ENCODE data around the gene PPARD. TPM values are rescaled to one million over a fixed set of nuclear protein-coding genes. Genes with fewer than 3 reads are reported as not detected.
A peak's percentile ranks its signal among the peaks of the same experiment; 100 is the strongest.

The PPARD gene
- total RNA-seq, 3 donors from 2014 or later (not counting 1 experiment from before 2014, with no cell fraction given), result 14.4 to 20.4 (median 18.8) TPM

- Mint-ChIP-seq H3K9me3 (no peaks in the 10 kb centered on the region), H3K27me3 (ENCODE audit: low read depth in 2 of 2) (no peaks in the 10 kb centered on the region), H3K4me1 (peaks cover 19 to 49% of the 10 kb centered on the region in 2 donors), H3K36me3 (no peaks in the 10 kb centered on the region), H3K27ac (peak overlapping the region; percentile 82 to 90), H3K4me3 (no peak overlapping the region)
- intact Hi-C loops (cut with micrococcal nuclease), result loop anchor here (5.0 kb wide), 1 partner anchor 59 kb away; the partner anchor contains the start of gene FANCE
- no peak for TF ChIP-seq CTCF (IDR thresholded peaks at IDR 0.05)
- Histone ChIP-seq H3K27me3 (ENCODE audit: control insufficient read depth, insufficient read depth, low read length) (no peaks in the 10 kb centered on the region), H3K4me3 (ENCODE audit: low read length) (no peak overlapping the region), H3K36me3 (ENCODE audit: control insufficient read depth, insufficient read depth, low read length) (no peaks in the 10 kb centered on the region), H3K4me1 (ENCODE audit: control insufficient read depth, insufficient read depth, low read length) (peaks cover 31% of the 10 kb centered on the region), H3K27ac (ENCODE audit: low read length) (peak overlapping the region; percentile 57), H3K9me3 (ENCODE audit: control insufficient read depth, insufficient read depth, low read length) (no peaks in the 10 kb centered on the region)
- WGBS (ENCODE audit: insufficient coverage), result 92% methylated on average over 6 of the region's 6 CpGs
- ATAC-seq (no peak), DNase-seq (no peak)
These were observed 50.7 kb downstream of the PPARD start for GRCh38 chr6:35392773-35393672.

GRCh38 chr6:35396991-35397390 lies 54.6 kb downstream of the PPARD start:
- intact Hi-C loops (cut with micrococcal nuclease), result no loop called here
- no peak for DNase-seq
- no peaks in the 10 kb centered on the region for H3K27me3 Mint-ChIP-seq (ENCODE audit: low read depth in 2 of 2)
- no peak for TF ChIP-seq CTCF (IDR thresholded peaks at IDR 0.05)
- ATAC-seq, result no peak
- Histone ChIP-seq H3K4me3 (ENCODE audit: low read length) (no peak overlapping the region), H3K9me3 (ENCODE audit: control insufficient read depth, insufficient read depth, low read length) (no peaks in the 10 kb centered on the region), H3K36me3 (ENCODE audit: control insufficient read depth, insufficient read depth, low read length) (no peaks in the 10 kb centered on the region), H3K27me3 (ENCODE audit: control insufficient read depth, insufficient read depth, low read length) (no peaks in the 10 kb centered on the region), H3K4me1 (ENCODE audit: control insufficient read depth, insufficient read depth, low read length) (peaks cover 33% of the 10 kb centered on the region), H3K27ac (ENCODE audit: low read length) (no peak overlapping the region)
- H3K27ac Mint-ChIP-seq, result peak overlapping the region in 1 of 2 donors; percentile 44
- WGBS (ENCODE audit: insufficient coverage), result 67% methylated on average over 5 of the region's 5 CpGs
- H3K4me3 Mint-ChIP-seq, result no peak overlapping the region
- no peaks in the 10 kb centered on the region for H3K36me3 Mint-ChIP-seq
- H3K4me1 Mint-ChIP-seq, result peaks cover 20 to 47% of the 10 kb centered on the region in 2 donors
- H3K9me3 Mint-ChIP-seq, result no peaks in the 10 kb centered on the region

- DNase-seq (no peak), ATAC-seq (no peak)
- Mint-ChIP-seq H3K36me3 (no peaks in the 10 kb centered on the region), H3K4me3 (no peak overlapping the region), H3K9me3 (no peaks in the 10 kb centered on the region), H3K4me1 (peaks cover 22 to 53% of the 10 kb centered on the region in 2 donors), H3K27ac (peak overlapping the region in 1 of 2 donors; percentile 44), H3K27me3 (ENCODE audit: low read depth in 2 of 2) (no peaks in the 10 kb centered on the region)
- no peak overlapping the region for H3K27ac ChIP-seq (ENCODE audit: low read length)
- 98% methylated on average over 5 of the region's 5 CpGs for WGBS (ENCODE audit: insufficient coverage)
- H3K36me3 ChIP-seq (ENCODE audit: control insufficient read depth, insufficient read depth, low read length), result no peaks in the 10 kb centered on the region
- H3K9me3 ChIP-seq (ENCODE audit: control insufficient read depth, insufficient read depth, low read length), result no peaks in the 10 kb centered on the region
- TF ChIP-seq CTCF (IDR thresholded peaks at IDR 0.05), result no peak
- no peaks in the 10 kb centered on the region for H3K27me3 ChIP-seq (ENCODE audit: control insufficient read depth, insufficient read depth, low read length)
- H3K4me3 ChIP-seq (ENCODE audit: low read length), result no peak overlapping the region
- peaks cover 30% of the 10 kb centered on the region for H3K4me1 ChIP-seq (ENCODE audit: control insufficient read depth, insufficient read depth, low read length)
- intact Hi-C loops (cut with micrococcal nuclease), result no loop called here
These were observed 55.6 kb downstream of the PPARD start for GRCh38 chr6:35397806-35398418.
